Thoracic aorta (tissue), 2 donors: ENCODE data around the gene ZPBP2. TPM values are rescaled to one million over a fixed set of nuclear protein-coding genes. Genes with fewer than 3 reads are reported as not detected.
A peak's percentile ranks its signal among the peaks of the same experiment; 100 is the strongest.

Source experiments
- ATAC-seq: fragments of 150-250 bp; one replicate; pipeline ENCODE4 v1.8.0; 2017; ENCODE audit warnings: low read depth; ENCODE audit not compliant: insufficient number of reproducible peaks, low FRiP score
- DNase-seq: peaks from one replicate; pipeline ENCODE4 v3.0.0-alpha.2; 2020; ENCODE audit warnings: low spot score
- H3K27ac ChIP-seq, 2 donors: fragments of 200-600 bp; sonication (generic); 1 replicate in 1 of 2; 2 replicates in 1 of 2; pipeline ENCODE4 v1.5.1; 2016; ENCODE audit warnings: mild to moderate bottlenecking in 2 of 2, moderate library complexity in 2 of 2
- H3K27me3 ChIP-seq: fragments of 200-600 bp; sonication (generic); replicated peaks from 2 replicates; pipeline ENCODE4 v1.6.0; 2016; ENCODE audit warnings: mild to moderate bottlenecking; ENCODE audit not compliant: insufficient read depth
- H3K36me3 ChIP-seq: fragments of 200-600 bp; sonication (generic); one replicate; pipeline ENCODE4 v1.5.1; 2016
- H3K4me1 ChIP-seq, 2 donors: fragments of 200-600 bp; sonication (generic); 1 replicate in 1 of 2; 2 replicates in 1 of 2; pipeline versions ENCODE4 v1.5.1 to v1.6.0; 2016; ENCODE audit warnings: low read depth in 2 of 2, mild to moderate bottlenecking in 1 of 2; ENCODE audit not compliant: control insufficient read depth in 1 of 2
- H3K4me3 ChIP-seq: fragments of 200-600 bp; sonication (generic); 2 replicates; pipeline ENCODE4 v1.5.1; 2016; ENCODE audit warnings: mild to moderate bottlenecking
- H3K9me3 ChIP-seq: fragments of 200-600 bp; sonication (generic); 2 replicates; pipeline ENCODE4 v1.5.1; 2016
- total RNA-seq, 2 donors: library from RNA; depleted of rRNA; stranded (reverse); fragments of >200 nt; gene quantifications; one replicate each; pipeline versions ENCODE4 v1.1.0 to v1.2.3, GENCODE V29; 2016
- TF ChIP-seq, protein P1 (sequence below): fragments of 200-600 bp; sonication (generic); IDR thresholded peaks from one replicate; pipeline ENCODE4 v1.5.1; 2019; ENCODE audit warnings: antibody characterized with exemption

The ZPBP2 gene
- total RNA-seq, 2 donors from 2014 or later, result not detected

DNA sequence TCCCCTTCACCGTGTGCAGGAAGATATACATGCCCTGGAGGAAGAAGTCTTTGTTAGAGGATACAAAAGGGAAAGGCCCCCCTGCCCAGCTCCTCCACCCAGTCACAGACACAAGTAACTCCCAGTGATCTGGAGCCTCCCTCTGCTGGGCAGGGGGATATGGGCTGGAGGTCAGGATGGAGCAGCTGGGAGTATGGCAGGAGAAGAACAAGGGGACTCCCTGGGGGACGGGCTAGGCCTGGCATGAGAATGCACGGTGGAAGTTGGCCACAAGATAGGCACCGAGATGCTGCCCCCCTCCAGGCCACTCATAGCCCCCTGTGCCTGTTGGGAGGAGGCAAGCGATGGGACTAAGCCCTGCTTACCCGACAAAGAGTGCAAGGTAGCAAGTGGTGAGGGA is 55.2 kb downstream of the ZPBP2 start:
- Histone ChIP-seq H3K9me3 (no peaks in the 10 kb centered on the region), H3K4me1 (peaks cover 7 to 28% of the 10 kb centered on the region in 2 donors), H3K4me3 (no peak overlapping the region), H3K27ac (no peak overlapping the region), H3K36me3 (peaks cover 34% of the 10 kb centered on the region), H3K27me3 (no peaks in the 10 kb centered on the region)
- TF ChIP-seq, protein P1, sequence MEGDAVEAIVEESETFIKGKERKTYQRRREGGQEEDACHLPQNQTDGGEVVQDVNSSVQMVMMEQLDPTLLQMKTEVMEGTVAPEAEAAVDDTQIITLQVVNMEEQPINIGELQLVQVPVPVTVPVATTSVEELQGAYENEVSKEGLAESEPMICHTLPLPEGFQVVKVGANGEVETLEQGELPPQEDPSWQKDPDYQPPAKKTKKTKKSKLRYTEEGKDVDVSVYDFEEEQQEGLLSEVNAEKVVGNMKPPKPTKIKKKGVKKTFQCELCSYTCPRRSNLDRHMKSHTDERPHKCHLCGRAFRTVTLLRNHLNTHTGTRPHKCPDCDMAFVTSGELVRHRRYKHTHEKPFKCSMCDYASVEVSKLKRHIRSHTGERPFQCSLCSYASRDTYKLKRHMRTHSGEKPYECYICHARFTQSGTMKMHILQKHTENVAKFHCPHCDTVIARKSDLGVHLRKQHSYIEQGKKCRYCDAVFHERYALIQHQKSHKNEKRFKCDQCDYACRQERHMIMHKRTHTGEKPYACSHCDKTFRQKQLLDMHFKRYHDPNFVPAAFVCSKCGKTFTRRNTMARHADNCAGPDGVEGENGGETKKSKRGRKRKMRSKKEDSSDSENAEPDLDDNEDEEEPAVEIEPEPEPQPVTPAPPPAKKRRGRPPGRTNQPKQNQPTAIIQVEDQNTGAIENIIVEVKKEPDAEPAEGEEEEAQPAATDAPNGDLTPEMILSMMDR, result no peak
- DNase-seq (no peak), ATAC-seq (no peak)

DNA sequence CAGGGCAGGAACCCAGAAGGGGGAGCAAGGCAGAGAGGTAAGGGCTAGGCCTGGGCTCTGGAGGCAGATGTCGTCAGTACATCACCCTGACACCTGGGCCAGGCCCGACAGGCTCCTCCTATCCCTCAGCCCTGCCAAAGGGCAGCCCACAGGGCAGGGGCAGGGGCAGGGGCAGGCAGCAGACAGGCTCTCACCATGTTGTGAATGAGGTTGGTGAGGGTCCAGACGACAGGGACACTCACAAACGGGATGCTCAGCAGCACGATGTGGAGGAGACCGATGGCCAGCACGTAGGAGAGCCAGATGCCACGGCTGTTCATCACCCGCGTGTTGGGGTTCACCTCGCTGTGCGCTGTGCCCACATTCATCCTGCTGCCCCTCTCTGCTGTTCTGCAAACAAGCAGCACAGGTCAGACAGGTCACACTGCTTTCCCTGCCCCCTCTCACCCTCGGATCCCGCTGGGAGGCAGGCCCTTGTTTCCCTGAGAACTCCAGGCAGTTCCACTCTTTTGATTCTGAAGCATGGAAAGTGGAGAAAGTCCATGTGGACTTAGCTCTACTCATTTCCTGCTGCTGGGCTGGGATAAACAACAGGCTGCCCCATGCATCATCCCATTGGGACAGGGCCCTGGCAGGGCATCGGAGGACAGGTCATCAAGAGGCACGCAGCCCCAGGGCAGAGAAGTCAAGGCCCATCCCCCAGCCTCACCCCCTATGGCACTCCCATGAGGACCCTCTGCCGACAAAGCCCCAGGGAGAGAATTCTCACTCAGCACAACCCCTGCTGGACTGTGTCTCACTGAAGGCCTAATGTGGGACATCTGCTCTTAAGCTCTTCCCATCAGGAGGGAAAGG is 56.1 kb downstream of the ZPBP2 start:
- Histone ChIP-seq H3K27ac (no peak overlapping the region), H3K4me3 (no peak overlapping the region), H3K9me3 (no peaks in the 10 kb centered on the region), H3K36me3 (peaks cover 31% of the 10 kb centered on the region), H3K27me3 (no peaks in the 10 kb centered on the region), H3K4me1 (peaks cover 12 to 37% of the 10 kb centered on the region in 2 donors)
- ATAC-seq (no peak), DNase-seq (no peak)
- TF ChIP-seq, protein P1, result no peak

DNA sequence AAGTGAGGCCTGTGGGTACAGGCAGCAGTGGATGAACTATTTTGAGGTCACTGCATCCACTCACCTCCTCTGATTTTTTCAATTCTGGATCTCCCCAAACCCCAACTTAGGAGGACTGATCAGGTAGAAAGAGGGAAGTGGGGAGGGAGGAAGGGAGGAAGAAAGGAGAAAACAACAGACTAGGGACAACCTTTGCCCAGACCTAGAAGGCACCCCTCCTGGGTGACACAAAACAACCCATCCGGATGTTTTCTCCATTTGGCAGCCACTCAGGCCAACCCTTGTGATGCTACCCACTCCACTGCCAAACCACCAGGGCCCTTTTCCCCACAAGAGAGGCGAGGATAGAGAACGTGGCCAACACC is 56.7 kb downstream of the ZPBP2 start:
- ATAC-seq (no peak), DNase-seq (no peak)
- Histone ChIP-seq H3K27ac (no peak overlapping the region), H3K36me3 (peaks cover 27% of the 10 kb centered on the region), H3K27me3 (no peaks in the 10 kb centered on the region), H3K9me3 (no peaks in the 10 kb centered on the region), H3K4me3 (no peak overlapping the region), H3K4me1 (peaks cover 12 to 41% of the 10 kb centered on the region in 2 donors)
- TF ChIP-seq, protein P1, result no peak

DNA sequence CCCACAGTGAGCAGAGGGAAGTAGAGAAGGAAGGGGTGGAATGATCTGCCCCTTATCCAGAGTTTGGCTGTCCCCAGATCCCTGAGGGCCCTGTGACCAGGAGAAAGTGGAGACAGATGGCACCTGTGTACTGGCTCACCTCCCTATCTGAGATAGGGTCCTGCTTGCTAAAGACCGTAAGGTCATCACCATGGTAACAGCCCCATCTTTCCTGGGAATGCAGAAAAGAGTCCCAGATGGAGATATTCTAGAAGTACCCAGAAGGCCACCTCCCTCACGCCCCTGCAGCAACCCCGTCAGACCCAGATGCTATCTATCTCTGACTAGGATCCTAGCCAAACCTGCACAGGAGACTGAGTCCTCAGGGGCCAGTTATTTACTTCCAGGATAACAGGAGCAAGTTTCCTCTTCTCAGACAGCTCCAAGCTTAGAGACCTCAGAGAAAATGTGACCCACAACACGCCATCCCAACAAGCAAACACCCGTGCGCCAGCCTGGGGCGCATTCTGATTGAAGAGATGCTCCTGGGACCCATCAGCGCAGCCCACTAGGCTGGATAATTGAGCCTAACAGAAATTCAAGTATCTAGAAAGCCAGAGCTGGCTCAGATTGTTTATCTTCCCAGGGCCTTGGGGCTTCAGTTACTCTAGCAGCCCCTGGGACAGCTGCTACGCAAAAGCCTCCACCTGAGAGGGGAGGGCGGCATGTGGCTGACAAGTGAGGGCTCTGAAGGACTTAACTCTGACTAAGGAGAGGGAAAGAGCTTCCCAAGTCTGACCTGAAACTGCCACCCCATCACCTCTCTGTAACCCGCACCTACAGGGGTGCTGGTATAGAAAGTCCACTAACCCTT is 57.5 kb downstream of the ZPBP2 start:
- TF ChIP-seq, protein P1, result no peak
- Histone ChIP-seq H3K4me3 (peak overlapping the region; percentile 93), H3K27ac (no peak overlapping the region), H3K36me3 (peaks cover 20% of the 10 kb centered on the region), H3K4me1 (peaks cover 12 to 46% of the 10 kb centered on the region in 2 donors), H3K27me3 (no peaks in the 10 kb centered on the region), H3K9me3 (no peaks in the 10 kb centered on the region)
- no peak for ATAC-seq
- no peak for DNase-seq

DNA sequence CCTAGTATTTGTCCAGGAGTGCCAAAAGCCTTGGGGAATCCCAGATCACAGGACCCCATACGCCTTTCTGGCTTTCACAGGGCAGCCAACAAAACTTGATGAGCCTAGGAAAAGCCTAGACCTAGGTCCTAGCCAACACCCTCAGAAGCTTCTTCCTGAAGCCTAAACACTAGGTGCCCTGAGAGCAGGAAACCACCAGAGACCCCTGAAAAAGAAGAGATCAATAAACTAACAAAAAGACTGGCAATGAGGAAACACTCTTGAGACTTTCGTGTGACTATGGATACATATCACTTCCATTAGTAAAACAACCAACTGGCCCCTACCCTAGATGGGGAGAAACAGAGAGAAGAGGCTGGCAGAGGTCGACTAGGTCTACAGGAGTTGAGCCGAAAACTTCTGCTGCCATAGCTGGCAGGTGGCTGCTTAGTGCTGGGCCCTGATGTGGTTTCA is 58.2 kb downstream of the ZPBP2 start:
- TF ChIP-seq, protein P1, result no peak
- H3K4me1 ChIP-seq, result peaks cover 12 to 46% of the 10 kb centered on the region in 2 donors
- ATAC-seq (no peak), DNase-seq (no peak)
- peaks cover 20% of the 10 kb centered on the region for H3K36me3 ChIP-seq
- H3K27me3 ChIP-seq, result no peaks in the 10 kb centered on the region
- no peak overlapping the region for H3K27ac ChIP-seq
- peak overlapping the region; percentile 93 for H3K4me3 ChIP-seq
- no peaks in the 10 kb centered on the region for H3K9me3 ChIP-seq
